KG1 (cell line): ENCODE data around the gene GRIA1.

Experiments used
- DNase-seq: peaks from one replicate; lab custom pipeline; 2025; lab: John Stamatoyannopoulos, UW

GRIA1 gene

DNA sequence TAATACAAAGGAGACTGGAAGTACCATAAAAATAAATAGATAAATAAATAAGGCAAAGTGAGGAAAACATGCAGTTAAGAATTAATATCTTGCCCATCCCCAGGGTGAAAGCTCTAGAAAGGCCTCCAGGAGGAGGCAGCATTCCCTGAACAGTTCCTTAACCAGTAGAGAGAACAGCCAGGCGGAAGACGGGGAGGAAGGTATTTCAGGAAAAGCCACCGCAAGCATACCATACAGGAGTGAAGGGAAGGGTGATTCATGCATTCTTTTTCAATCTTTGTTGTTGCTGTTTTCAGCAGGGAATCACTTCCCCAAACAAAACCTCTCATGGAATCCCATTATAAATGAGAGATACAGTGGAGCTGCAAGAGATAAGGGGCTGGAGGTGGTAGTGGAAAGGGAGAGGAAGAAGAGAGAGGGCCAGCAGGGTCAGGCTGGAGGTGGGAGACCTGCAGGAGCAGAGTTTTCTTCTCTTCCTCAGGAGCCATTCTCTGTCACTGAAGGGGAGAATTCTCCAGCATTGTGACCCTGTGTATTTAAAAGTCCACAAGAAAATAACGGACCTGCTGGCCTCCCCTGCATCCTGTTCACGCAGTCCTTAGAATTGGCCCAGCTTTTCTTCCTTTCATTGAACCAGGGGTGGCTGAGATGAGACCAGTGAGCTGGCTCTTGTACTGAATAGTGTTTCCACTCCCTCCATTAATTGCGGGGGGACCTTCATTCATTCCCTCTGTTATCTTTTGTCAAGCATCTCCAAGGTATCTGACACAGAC lies 292.3 kb downstream of the GRIA1 start:
- no peak for DNase-seq

DNA sequence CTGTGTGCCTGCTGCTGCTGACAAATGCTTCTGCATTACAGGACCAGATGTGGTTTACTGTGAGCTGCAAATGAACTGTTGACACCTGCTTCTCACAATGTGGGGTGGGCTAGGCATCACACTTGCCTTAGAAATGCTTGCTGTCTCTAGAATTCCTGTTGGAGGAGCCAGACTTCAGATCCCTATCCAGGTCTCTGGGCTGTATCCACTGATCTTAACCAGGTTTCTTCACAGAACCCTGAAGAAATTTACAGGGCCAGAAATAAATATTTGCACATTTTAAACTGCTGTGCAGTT lies 292.8 kb downstream of the GRIA1 start:
- DNase-seq = no peak

DNA sequence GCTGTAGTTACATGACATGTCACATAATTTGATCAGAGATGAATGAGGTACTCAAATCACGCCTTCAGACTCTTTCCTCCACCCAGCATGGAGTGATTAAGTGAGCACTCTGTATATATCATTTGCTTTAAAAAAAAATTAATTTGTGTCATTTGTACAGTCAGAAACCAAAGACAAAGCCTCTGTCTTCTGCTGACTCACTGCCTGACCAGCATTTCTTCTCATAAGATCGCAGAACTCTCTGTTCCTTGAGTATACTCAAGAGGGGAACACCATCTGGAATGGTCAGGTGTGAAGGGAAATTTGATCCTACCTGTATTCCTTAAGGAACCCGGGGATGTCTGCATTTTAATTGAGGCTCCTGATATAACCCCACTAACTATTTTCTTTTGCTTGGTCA lies 293.8 kb downstream of the GRIA1 start:
- DNase-seq = no peak

DNA sequence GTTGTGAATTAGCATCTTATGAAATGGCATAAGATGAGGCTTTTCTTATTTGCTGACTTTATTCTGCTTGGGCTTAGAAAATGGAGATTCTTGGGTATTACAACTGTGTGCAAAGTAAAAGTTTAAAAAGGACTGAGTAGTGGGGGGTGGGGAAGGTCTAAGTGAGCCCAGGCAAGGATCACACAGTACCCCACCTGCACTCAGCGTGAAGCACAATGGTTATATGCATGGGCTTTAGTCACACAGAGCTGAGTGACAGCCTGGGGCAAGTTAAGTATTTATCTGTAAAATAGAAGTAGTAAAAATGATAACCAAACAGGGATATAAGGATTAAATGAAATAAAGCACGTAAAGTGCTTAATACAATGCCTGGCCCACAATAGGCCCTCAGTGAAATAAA lies 300.9 kb downstream of the GRIA1 start:
- DNase-seq = no peak

DNA sequence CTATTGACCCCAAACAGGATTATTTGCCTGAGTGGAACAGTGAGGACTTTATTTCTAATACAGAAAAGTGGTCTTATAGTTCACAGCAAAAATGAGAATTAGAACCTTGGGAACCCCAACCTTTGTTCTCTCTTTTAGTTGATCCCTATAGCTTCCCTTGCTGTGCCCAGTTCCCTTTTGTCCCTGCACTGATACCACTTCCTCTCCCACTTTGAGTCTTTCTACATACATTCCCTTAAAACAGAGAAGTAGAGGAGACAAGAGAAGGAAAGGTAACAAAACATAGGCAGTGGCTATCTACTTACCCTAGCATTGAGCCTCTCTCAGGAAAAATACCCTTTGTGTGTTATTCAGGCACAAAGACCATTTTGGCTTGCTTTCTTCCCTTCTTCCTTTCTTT lies 301.8 kb downstream of the GRIA1 start:
- no peak for DNase-seq

DNA sequence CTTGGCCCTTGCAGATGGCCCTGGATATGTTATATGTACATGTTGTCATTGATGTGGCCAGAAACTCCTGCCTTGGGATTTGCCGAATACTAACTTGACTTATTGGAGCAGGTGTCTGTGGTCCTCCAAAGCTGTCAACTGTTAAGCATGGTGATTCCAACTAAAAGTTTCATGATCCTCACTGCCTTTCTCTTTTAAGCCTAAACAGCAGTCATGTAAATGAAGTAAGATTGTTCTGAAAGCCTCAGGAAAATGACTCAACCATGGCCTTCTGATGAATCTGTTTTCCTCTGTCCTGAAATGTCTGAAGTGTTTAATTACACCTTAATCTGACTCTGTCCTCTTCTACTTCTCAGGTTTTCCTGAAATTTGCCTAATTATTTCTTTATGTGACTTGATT lies 303.2 kb downstream of the GRIA1 start:
- DNase-seq = no peak

DNA sequence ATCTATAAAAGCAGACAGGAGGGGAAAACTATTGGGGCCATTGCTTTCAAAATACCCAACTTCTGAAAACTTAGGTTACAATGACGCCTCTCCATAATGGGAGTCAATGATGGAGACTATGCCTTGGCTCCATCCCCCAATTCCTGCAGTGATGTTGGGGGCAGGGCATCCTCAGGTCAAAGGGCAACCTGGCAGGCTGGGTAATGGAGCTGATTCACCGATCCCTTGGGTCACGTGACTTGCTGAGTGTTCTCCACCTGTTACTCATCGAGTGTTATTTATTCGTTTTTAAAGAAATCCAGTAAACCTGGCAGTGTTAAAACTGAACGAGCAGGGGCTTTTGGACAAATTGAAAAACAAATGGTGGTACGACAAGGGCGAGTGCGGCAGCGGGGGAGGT lies 303.9 kb downstream of the GRIA1 start:
- DNase-seq = no peak

DNA sequence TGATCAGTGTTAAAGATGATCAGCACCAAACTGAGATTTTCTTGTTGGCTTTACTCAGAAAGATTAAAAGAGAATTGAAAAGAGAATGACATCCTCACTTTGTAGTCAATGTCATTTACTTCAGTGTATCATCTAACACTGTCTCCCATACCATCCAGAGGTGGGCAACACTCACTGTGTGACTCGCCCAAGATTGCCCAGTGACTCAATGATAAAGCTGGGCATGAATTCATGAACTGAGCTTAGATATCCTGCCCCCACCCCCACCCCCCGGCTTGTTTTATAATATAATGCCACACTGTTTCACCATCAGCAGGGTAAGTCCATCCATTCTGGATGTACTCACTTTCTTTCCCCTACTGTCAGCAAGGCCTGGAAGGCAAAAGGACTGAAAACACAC lies 306.1 kb downstream of the GRIA1 start:
- DNase-seq = no peak

DNA sequence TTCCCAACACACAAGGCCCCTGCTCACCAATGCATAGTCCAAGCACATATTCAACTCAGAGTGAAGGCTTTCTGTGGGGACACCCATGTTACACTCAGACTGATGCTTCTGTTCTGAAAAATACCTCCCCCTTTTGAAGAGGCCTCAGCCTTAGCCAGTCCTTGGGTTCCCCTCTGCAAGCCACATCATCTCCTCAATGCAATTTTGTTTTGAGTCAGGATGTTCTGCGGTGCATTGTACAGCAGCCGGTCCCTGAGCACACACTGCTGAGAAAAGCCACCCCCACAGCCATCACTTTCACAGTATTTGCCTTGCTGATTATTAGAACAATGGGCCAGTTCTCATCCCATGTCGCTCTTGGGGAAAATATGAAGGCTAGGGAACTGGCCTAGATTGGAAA lies 307.0 kb downstream of the GRIA1 start:
- DNase-seq = no peak

DNA sequence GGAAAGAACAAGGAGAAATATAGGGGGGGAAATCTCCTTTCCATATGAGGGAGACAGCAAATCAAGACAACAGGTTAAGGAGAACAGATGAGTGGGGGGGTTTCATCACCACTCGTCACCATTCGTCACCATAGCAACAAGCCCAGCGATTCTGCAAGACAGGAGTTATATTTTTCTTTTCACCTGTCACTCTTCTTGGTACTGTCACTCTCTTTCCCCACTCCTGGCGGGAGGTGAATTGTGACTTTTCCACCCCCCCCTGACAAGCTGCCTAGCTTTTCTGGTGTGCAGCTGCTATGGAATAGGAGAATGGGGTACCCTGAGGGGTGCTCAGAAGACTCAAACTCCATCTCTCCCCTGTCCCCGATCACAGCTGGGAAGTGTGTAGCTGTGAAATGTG lies 308.4 kb downstream of the GRIA1 start:
- no peak for DNase-seq

DNA sequence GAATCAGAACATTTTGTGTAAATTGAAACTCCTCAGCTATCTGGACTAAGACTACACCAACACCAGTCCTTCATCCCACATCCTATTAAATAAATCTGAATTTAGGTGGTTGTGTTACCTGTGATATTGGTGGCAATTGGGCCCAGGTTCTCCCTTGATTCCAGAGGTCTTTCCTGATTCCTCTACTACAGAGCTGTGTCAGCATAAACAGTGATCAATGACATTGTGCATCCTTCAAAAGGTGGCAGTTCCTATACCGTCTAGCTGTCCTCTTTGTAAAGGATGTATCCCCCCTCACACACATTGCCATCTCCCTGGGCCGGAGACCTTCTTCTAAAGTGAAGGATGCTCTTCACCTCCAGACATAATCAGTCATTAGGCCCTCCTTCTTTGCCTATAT lies 309.0 kb downstream of the GRIA1 start:
- DNase-seq = no peak

DNA sequence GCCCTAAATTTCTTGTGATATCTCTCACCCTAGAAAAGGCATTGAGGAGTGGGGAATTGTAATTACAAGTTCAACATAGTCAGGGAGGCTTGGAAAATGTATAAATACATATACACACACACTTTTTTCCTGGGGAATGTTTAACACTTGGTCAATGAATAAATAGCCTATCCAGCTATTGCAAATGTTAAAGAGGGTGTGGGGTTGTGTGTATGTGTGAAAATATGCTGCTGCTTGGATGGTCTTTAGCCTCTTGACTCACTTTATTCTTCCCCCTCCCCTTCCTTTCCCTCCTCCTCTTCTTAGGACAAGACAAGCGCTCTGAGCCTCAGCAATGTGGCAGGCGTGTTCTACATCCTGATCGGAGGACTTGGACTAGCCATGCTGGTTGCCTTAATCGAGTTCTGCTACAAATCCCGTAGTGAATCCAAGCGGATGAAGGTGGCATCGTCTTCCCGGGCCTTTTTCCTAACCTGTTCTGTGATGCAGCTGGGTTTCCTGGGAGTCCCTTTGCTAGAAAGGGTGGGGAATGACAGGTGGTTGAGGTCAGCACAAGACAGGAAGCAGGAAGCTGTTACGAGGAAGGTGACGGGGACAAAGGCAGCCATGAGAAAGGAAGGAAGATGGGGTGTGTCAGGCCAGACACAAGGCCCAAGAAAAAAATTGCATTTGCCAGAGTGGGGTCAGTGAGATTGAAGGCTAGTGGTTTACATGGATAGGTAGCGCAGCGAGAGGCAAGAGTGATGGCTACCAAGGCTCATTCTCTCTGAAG lies 311.8 kb downstream of the GRIA1 start:
- no peak for DNase-seq

DNA sequence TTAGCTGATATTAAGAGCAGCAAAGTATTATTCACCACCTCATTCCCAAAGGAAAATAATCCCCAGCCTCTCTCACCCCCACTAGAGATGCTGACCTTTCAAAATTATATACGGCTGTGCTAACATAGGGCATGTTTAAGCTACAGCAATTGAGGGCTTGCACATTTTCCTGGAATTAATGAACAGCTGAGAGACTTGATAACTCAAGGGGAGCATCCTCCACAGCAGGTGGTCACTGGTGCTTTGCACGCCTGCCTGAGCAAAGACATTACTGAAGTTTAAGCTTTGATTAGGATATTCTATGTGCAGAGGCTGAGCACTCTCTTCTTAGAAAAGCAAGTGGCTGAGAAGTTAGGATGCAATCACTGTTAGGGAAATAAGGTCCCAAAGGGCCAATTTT lies 317.3 kb downstream of the GRIA1 start:
- no peak for DNase-seq

DNA sequence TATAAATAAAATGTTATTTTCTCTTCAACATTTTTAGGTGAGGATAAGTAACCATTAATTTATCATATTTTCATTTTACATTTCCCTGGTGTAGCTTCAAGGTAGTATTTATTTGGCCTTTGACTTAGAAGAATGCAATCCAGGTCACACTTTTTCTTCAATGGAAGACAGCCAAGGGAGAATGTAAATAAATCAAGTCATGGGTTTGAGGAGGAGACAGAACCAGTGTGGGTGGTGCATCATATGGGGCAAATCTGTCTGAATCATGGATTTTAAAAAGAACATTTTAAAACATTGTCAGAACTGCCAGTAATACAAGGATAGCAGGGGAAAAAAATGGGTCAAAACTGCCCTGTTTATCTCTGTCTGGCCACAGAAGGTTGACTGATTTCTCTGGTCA lies 318.7 kb downstream of the GRIA1 start:
- no peak for DNase-seq

DNA sequence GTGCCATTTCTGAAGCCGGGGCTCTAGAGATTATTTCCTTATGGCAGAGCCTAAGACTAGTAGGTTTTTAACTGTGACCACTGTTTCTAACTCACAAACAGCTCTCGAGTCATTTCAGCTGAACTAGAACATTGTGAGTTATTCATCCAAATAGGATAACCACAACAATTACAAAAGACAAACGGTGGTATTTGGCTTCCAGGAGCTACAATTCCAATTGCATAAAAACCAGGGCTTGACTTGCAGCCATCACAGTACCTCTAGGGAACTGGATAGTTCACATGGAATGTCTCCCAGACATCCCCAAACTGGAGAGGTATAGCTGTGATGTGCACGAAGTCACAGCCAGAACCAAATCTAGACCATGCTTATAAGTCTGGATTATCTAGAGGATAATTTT lies 323.4 kb downstream of the GRIA1 start:
- no peak for DNase-seq

DNA sequence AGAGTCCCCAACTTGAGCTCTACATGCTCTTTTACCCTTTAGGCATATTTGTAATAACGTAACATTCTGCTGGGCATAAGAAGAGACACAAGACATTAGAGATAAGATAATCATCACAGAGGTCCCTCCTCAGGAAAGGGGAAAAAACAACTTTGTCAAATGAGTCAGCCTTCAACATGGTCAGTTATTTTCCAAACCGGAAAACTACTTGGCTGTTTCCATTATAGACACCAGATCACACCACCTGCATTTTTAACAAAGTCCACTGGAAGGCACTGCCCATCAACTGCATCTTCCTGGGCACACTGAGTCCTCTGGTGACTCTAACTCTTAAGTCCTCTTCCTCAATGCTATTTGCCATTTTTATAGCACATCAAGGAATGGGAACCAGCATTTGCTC lies 326.4 kb downstream of the GRIA1 start:
- DNase-seq = no peak

DNA sequence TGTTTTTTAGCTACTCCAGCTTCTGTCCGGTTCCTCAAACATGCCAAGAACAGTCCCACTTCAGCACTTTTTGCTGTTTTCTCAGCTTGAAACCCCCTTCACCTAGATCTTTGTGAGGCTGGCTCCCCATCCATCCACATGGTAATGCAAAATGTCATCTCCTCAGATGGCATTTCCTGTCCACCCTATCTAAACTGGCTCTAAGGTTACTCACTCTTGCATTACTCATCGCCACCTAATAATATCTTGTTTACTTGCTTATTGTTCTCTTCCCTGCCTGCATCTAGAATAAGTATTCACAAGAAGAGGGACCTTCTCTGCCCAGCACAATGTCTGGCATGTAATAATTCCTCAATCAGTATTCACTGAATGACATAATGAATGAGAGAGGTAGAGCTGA lies 328.2 kb downstream of the GRIA1 start:
- DNase-seq = no peak

DNA sequence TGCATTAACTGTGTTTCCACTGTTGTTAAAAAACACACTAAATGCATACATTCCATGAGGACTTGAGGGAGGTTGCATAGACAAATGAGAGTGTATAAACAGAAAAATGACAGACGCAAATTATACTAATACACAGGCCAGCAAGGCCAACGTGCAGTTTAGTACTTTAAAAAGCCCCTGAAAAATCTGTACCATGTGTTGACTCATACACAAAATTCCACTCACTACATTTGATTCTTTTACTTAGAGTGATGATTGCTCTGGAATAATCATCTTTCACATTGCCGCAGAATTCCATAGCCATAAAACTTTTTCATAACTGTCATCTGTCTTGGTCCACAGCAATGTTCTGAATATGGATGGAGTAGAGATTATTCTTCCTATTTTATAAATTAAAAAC lies 332.6 kb downstream of the GRIA1 start:
- no peak for DNase-seq

DNA sequence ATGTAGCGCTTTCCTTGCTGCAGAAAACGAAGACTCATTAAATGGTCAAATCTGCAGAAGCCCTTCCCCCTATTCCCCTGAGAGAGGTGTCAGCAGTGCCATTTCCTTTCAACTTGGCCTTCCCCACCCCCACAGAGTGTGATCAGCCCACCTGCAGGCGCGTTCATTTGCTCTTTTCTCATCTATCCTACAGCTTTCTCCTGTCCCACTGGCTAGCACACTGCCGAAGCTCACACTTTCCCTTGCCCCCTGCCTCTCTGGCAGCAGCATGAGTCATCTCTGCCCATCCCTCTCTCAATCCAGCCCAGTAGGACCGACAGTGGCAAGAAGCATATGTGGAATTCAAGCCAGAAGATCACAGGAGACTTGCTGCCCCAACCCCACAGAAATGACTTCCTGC lies 334.4 kb downstream of the GRIA1 start:
- DNase-seq = no peak

DNA sequence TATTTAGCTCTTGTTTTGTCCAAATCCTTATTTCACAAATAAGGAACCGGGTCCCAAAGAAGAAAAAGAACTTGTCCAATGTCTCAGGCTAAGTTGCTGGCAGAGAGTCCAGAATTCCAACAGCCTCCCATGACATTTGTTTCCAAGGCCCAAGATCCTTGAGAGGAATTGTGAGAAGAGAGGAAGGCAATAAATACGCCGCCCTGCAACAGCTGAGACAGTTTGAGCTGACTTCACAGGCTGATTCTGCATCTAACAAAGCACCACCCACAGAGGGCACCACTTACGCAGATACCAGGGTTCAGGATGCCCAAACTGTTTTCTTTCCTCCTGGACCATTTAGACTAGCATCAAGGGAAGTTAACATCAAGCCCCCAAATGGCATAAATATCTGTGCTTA lies 336.9 kb downstream of the GRIA1 start:
- no peak for DNase-seq

DNA sequence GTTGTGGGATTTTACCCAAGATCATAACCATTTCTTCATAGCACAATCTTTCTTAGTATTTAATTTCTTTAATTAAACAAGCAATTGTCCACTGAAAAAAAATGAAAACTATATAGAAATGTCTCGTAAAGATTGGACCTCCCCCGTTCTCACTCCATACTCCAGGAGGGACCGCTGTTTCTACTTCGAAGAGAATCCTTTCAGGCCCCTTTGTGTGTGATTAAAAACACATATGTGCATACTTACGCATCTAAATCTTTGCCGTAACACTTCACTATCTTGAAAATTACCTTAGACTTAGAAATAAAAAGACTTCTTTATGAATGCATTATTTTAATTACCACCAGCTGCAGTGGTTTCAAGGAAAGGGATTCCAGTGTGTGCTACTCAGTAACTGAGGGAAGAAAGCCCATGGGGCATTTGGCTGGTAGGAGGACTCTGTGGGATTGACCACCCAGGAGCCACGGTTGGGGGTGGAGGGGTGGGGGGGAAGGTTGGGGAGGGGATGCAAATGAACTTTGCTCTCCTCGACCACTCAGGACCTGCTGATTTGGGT lies 339.1 kb downstream of the GRIA1 start:
- DNase-seq = no peak

DNA sequence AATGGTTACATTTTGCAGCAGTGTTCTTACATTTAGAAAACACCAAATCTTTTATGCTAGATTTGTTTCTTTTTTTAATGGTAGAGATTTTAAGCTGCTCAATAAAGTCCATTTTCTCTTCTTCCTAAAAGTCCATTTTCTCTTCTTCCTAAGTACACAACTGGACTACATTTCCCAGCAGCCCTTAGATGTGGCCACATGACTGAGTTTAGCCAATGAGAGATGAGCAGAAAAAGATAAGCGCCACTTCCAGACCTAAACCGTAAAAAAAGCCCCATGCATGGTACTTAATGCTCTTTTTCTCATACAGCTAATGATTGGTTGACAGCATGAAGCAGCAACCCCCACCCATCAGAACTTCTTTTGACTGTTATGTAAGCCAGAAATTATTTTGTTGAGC lies 341.5 kb downstream of the GRIA1 start:
- DNase-seq = no peak

DNA sequence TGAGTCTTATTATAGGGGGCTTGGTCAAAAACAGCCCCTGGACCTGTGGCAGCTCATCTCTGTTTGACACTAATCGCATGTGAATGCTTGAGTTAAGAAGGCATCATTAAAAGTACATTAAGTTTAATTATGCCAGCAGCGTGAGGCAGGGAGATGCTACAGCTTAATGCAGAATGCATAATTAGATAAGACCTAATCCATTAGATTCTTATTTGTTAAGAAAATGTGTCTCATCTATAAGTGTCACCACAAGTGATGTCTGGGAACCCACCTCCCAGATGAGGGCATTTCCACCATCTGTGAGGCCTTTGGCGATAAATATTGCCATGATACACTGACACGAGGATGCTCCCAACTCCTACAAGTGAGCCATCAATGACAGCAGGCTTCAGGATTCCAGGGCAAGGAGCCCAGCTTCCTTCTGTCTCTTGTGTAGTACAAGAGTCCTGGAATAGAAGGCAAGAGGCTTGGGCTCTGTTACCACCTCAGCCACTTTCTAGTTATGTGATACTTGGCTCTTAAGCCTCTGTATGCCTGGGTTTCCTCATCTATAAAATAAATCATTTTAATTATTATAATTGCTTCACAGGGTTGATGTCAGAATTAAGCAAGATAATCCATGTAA lies 345.5 kb downstream of the GRIA1 start:
- DNase-seq = no peak
